Stimulated activated CD8-positive, alpha-beta memory T cell treated with anti-CD3 and anti-CD28 coated beads, Interleukin-7, amount 100 ng/mL, for 48 hours (primary cell): ENCODE data around the gene PEPD.

ENCODE experiments used
- DNase-seq, 2 donors: peaks; one replicate each; pipeline ENCODE4 v3.0.0-alpha.2; 2020; ENCODE audit warnings: low read depth in 1 of 2; ENCODE audit errors: extremely low read depth in 1 of 2

Gene PEPD

DNA sequence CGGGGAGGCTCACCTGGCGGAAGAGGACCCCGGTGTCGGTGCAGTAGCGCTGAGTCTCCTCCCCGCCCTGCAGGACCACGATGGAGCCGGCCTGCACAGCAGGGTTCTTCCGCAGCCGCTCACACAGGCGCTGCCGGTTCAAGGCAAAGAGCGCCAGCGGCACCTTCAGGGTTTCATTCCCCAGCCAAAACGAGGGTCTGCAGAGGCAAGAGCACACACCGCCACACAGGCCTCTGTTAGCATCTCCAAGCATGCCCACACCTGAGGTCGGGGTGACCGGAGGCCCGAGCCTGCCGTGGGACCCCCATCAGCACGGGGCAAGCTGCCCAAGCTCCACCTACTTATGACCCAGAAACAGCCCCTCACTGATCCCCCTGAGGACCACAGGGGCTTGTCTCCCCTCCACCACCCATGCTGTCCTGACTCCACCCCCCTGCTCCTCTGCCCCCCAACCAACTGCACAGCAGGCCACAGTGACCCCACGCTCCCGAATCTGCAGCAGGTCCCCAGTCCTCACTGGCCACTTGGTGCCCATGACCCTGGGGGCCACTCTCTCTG, 8.9 kb downstream of the PEPD start:
- no peak for DNase-seq

DNA sequence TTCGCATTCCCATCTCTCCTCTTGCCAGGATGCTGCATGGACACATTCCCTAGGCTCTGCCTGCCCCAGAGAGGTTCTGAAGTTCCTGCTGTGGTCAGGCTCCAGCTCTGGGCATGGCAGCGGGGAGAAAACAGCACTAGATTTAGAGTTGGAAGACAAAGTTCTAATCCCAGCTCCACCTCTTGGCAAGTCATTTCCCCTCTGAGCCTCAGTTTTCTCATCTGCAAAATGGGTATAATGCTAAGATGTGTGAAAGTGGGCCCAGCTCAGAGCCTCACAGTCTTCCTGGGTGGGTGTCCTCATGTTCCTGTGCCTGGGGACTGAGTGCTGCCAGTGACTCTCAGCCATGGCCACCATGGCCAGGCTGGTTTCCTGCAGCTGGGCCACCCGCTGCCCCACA, 9.6 kb downstream of the PEPD start:
- no peak for DNase-seq

DNA sequence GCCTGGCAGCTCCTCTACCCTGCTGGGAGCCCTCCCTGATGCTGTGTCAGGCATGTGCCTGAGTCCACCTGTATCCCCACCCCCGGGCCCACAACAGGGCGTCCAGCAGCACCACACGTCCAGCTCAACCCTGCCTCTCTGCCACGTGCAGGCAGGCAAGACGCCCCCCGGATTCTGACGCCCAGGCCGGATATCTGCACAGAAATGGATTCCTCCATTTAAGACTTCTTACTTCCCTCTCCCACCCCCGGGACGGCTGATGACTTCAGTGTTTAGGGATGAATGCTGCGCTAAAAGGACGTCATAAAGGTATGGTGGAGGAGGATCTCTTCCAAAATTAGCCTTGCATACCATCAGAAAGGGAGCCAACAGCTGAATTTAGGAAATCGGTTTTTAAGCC, 10.2 kb downstream of the PEPD start:
- DNase-seq: no peak

DNA sequence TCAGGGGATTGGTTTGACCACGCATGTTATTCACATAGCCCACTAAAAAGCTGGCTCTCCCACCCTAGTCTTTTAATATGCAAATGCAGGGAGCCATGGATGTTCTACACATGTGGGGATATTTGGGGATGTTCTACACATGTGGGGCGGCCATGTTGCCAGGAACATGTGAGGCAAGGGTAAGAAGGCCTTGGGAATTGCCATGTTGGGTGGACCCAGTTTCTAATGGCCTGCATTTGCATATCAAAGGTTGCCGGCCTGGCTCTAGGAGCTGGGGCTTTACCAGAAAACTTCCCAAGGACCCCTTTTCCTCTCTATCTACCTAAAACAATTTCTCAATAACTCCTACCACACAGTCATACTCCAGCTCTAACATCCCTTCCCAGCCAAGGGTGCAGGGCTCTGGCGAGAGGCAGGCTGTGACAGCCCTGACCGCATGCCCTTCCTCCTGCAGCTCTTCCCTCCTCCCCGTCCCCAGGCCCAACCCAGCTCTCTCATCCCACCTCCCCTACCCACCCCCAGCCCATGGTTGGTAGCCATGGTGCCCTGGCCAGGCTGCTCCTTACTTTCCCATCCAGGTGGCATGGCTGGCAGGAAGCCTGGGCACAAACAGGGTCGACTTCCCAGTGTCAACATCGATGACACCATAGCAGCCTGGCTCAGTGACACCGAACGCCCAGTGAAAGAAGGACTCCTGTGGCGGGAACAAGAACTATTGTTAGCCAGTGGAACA, 11.0 kb downstream of the PEPD start:
- no peak for DNase-seq

DNA sequence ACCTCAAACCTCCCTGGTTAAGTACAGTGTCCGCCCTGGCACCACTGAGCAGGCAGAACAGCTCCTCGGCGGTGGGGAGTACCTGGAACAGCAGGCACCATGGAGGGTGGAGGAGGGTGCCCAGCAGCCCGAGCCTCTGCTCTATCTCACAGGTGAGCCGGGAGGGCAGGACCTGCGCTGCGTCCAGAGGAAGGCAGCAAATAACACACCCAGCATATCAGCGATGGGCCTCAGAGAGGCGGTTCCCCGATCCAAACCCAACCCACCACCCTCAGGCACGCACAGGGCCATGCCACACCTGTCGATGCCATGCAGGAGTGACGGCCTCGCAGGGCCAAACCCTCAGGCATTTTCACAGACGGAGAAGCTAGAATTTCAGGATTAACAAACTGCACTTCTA, 11.8 kb downstream of the PEPD start:
- no peak for DNase-seq

DNA sequence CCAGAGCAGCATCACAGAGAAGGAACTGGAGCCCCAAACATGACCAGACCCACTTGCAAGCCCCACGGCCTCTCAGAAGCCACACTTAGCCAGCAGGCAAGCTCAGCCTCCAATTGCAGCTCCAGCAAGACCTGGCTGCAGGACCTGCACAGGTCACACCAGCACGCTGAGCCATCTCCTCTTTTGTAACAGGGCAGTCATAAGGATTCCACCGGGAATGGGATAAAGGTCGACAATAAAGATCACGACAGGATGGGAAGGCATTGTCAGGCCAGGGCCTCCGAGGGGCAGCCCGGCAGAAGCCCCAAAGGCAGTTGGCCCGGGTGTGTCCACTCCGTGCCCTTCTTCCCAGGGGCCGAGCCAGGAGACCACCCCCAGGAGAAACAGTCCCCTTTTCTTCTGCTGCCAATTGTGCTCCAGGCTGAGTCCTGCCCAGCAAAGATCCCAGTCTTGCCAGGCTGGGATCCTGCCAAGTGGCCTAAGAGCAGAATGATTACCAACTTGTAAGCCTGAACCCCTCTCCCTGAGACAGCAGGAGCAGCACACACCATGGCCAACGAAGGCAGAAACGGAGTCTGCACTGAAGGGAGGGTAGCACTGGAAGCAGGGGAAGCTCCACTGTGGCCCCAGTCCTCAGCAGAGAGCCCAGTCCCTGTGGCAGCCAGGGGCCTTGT, 12.5 kb downstream of the PEPD start:
- DNase-seq: no peak

DNA sequence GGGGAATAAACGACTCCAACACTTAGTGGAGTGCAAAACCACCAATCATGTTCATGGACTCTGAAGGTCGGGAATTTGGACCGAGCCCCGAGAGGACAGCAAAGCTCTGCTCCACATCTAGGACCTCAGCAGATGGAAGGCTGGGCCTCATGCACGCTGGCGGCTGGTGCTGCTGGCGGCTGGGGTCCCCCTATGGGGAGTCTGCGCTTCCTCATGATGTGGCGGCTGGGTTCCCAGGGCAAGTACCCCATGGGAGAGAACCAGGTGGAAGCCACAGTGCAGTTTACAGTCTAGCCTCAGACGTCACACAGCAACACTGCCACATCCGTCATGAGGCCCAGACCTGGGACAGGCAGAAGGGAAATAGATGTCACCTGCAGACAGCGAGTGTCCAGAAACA, 13.2 kb downstream of the PEPD start:
- DNase-seq: no peak

DNA sequence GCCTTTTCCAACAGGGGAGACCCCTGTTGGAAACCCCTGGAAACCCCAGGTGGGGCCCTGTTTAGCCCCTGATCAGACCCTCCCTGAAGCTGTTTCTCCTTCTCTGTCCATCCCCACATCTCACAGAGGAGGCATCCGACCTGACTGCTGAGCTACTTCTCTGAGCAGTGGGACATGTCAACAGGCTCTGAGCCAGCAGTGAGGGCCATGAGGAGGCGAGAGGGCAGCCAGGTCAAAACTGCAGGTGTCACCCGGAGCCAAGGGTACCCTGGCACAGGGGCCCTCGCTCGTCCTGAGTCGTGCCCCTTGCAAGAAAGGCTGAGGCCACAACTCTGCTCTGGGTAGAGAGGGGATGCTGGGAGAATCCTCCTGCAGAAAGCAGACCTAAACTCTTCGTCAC, 13.6 kb downstream of the PEPD start:
- no peak for DNase-seq

DNA sequence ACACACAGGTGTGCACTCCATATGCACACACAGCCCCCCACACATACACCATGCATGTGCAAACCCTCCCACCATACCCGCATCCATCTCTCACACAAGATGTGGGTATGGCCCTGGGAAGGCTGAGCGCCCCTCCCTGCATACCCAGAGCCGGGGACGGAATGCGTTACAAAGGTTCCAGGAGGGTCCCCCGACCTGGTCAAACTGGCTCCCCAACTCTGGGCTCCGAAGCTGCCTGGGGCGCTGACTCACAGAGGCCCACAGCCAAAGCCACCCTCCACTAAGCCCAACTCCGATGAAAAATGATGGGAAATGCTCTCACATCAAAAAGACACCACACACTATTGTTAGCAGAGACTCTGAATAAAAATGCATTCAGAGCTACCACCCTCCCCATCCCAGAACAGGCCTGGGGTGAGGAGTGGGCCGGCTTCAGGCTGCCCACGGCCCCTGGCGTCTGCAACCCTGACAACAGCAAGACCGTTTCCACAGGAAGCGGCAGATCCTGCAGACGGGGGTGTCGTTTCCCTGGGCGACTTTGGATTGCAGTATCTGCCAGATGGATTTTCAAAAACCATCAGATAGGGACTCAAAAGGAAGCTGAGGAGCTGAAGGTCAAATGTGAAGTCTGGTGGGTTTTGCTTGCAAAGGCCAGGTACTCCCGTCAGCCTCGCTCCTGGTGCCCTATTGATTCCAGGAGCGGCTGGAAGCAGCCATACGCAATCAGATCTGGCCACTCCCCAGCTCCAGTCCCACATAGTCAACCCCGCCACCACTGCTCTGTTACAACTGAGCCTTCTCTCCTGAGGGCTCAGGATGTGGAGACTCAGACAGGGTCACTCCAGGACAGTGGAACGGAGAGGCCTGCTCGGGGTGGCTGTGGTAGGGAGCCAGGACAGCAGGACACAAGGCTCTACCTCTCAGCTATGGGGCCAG, 14.3 kb downstream of the PEPD start:
- DNase-seq: no peak

DNA sequence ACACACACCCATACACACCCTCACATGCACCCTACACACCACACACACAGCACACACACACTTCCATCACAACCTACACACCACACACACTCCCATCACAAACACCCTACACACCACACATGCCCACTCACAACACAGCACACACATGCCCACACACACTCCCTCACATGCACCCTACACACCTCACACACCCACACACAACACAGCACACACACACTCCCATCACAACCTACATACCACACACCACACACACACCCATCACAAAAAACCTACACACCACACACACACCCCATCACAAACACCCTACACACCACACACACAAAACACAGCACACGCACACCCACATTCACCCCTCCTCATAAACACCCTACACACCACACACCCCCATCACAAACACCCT, 15.1 kb downstream of the PEPD start:
- DNase-seq: no peak

DNA sequence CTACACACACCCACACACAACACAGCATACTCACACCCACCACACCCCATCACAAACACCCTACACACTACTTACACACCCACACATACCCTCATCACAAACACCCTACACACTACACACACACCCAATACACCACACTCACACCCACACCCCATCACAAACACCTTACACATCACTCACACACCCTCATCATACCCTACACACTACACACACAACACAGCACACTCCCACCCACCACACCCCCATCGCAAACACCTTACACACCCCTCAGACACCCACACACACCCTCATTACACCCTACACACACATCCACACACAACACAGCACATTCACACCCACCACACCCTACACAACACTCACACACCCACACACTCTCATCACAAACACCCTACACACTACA, 15.8 kb downstream of the PEPD start:
- no peak for DNase-seq

DNA sequence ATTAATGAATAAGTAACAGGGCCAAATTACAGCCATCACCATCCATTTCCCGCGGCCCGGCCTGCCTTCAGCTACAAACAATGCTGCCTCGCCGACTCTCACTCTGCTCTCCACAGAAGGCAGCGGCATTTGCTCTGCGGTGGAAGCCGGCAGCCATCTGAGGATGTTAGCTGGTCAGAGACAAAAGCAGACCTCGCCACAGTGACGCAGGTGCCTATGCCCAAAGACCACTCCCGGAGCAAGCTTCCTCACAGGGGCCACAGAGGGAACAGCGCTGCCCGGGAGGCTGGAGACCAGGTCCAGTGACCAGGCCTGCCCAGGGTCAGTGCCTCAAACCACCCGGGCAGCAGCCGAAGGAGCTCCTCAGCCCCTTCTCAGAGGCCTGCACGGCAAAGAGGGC, 16.4 kb downstream of the PEPD start:
- no peak for DNase-seq

DNA sequence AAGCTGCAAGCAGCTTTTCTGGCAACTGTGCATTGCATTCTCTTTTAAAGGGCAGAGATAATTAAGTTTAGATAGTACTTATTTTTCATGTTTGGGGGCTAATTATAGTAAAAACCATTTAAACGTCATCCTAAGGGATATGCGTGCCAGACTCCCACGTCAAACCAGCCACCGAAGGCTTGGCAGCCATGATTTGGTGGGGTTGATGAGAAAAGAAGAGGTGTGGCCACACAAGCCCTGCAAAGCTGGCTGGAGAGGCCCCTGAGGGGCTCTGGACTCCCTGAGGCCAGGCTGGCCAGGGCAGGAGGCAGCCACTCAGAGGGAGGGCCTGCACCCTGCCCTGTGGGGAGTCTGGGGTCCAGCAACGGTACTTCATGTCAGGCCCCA, 17.5 kb downstream of the PEPD start:
- no peak for DNase-seq

DNA sequence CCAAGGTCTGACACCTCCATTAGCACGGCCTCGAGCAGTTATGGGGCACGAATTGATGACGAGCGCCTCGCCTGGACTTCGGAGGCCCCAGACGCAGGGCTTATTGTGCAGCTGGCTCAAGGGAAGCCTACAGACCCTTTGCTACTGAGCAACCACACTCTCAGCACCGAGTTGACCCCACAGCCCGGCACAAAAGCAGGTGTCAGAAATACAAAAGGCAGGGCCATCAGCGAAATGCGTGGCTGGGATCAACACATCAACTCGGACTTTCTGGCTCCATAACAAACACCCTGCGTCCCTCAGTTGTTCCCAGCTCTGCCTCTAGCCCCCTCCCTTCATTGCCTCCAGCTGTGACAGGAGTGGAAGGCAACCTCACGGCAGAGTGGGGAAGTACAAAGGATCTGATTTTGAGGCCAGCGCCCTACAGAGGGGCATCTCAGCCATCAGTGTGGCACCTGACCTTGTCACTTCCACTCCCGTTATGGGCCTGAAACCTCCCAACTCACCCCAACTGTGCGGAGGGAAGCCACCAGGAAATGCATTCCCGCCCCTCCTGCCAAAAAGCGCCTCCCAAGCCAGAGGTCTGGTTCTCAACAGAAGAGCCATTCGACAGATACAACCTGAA, 18.0 kb downstream of the PEPD start:
- DNase-seq: no peak

DNA sequence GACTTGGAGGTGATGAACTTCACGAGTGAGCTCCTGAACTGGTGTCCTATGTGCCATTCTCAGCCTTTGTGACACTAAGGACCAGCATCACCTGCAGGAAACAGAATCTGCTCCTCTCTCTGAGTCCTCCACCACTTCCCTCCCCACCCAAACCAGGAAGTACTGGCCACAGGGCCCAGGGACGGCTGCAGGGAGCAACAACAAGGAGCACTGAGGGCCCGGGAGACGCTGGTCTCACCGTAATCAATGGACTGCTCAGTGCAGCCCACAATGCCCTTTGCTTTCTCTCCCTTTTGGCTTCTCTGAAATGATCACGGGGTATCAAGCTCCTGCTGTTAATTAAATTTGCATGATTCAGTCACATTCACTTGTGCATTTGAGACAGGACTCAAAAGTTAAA, 18.6 kb downstream of the PEPD start:
- DNase-seq: no peak

DNA sequence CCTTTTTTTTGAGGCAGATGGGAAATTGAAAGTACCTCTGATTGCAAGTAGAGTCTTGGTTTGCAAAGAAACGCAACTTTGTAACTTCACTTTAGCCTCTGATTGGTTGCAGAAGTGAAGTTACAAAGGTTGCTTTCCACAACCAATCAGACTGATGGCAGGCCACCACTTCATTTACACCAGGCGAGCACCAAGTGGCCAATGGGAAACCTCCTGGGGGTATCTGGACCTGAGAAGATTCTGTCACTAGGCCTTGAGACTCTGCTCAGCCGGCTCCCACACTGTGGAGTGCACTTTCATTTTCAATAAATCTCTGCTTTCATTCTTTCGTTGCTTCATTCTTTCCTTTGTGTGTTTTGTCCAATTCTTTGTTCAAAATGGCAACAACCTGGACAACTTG, 19.1 kb downstream of the PEPD start:
- no peak for DNase-seq

DNA sequence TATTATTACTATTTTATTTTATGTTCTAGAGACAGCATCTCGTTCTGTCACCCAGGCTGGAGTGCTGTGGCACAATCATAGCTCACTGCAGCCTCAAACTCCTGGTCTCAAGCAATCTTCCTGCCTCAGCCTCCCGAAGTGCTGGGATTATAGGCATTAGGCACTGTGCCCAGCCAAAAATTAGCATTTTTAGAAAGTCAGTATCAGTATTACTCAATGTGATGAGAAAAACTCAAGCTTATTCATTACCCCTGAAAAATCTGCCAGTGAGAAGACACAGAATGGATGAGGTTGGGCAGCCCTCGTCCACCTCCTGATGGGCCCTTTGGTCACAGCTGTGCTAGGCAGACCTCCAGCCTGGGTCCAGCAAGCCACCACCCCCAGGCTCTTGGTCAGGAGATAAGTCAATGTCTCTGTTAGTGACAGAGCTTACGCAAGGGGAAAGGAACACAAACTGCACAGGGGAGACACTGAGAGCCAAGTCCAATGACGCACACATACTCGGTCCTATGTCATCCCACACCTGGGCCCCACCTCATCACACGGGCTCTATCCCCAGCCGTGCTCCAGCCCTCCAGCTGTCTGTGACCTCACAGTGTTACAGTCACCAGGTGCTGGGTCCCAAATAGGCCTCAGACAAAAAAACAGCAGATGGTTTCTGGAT, 19.8 kb downstream of the PEPD start:
- DNase-seq: no peak

DNA sequence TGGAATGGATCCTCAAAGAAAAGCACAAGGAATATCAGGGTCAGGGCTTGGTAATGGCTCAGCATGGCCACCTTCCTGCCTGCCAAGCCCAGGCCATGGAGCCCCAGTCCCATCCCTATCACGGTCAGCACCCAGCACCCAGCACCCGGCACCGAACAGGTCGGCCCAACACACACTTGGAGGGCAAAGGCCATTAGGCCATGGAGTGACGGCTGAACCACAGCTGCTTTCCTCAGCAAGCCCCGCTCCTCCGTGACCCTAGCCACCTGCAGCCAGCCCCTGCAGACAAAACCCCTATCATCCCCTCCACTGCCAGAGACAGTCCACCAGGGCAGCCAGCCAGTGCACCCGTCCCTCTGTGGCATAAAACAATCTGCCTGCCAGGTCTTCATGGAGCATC, 20.6 kb downstream of the PEPD start:
- DNase-seq: no peak

DNA sequence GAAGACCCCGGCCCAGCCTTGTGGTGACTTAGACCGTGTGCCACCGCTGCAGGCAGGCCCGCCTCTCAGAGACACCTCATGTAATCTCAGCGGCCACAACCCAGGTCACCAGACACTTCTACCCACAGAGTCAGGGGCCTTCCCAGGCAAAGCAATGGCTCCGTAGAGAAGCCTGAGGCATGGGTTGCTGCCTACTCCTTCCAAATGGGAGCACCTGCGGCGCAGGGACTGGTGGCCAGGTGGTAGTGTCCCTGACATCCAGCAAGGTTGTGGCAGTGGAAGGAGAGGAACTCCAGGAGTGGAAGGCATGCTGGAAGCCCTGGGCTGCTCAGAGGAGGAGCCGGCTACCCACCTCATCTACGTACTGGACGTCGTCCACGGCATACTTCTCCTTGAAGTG, 21.0 kb downstream of the PEPD start:
- no peak for DNase-seq

DNA sequence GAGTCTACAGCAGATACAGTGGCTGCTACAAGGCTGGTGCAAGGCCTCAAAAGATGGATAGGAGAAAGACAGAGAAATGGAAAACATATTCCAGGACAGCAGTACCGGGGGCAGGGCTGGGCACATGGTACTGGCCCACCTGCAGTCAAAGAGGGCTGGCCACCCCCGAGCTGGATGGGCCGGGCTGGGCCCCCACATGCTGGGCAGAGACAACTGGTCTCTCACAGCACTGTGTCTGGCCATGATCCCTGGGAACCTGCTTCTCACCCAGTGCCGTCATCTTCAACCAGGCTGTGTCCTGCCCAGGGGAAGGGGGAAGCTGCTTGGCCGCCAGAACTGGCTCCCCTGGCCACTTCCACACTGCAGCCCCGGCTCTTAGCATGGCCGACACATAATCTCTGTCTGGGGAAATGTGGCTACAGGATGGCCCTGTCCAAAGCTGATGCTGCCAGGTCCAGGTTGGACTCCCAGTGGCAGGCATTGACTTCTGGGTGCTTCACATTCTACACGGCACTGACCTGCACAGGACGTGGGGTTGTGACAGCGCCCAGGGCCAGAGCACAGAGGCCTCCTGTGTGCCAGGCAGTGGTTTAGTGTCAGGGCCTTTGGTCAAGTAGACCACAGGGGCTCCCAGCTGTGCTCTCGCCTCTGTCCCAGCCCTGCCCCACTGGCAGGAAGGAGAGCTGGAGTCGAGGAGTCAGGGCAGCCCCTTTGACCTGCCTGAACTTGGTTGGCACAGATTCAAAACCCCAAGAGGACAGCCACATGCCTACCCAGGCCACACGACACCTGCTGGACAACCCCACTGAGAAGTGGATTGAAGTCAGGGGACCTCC, 21.7 kb downstream of the PEPD start:
- no peak for DNase-seq
